Inflammatory macrophage treated with lipopolysaccharide for 4 hours (primary cell): Measurements from ENCODE around the gene B4GALT3.

Experiments used
- DNase-seq: peaks from one replicate; pipeline ENCODE4 v3.0.0-alpha.2; 2020

The B4GALT3 gene

DNA sequence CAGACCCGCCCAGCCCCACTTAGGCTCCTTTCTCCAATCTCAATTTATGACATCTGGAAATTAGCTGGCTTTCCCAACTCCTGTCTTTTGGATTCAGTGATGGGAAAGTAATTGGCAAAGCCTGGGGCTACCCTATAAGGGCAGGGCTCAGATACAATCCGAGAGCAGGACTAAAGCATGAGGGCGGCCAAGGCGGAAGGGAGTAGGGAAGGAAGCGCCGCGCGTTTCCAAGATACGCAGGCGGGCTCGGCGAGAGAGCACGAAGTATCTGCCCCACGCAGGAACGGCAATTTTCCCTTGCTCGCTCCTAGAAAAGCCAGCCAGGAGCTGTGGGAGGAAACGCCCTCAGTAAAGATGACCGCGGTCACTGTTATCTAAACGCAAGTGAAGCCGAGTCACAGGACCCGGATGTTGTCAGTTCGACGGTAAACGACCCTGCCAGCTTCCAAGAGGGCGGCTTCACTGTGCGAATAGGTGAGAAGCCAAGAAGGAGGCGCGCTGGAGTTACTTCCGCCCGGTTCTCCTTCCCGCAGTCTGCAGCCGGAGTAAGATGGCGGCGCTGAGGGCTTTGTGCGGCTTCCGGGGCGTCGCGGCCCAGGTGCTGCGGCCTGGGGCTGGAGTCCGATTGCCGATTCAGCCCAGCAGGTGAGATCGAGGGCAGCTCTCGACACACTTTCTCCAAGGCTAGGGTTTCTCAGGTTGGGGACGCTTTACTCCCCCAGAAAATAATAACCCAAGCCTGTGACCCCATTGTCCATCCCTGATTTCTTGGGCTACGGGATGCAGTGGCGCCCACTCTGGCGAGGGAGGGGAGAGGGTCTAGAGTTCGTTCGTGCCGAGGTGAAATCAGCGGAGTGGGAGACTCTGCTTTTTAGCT, 24.8 kb upstream of the B4GALT3 start, which contains the start of gene NDUFS2:
Gene NDUFS2, plus strand, starts transcription at position 532 of the 877 bp plus-strand sequence. Its CDS starts 19 bp downstream, at position 551.
- DNase-seq: peak; percentile 99

DNA sequence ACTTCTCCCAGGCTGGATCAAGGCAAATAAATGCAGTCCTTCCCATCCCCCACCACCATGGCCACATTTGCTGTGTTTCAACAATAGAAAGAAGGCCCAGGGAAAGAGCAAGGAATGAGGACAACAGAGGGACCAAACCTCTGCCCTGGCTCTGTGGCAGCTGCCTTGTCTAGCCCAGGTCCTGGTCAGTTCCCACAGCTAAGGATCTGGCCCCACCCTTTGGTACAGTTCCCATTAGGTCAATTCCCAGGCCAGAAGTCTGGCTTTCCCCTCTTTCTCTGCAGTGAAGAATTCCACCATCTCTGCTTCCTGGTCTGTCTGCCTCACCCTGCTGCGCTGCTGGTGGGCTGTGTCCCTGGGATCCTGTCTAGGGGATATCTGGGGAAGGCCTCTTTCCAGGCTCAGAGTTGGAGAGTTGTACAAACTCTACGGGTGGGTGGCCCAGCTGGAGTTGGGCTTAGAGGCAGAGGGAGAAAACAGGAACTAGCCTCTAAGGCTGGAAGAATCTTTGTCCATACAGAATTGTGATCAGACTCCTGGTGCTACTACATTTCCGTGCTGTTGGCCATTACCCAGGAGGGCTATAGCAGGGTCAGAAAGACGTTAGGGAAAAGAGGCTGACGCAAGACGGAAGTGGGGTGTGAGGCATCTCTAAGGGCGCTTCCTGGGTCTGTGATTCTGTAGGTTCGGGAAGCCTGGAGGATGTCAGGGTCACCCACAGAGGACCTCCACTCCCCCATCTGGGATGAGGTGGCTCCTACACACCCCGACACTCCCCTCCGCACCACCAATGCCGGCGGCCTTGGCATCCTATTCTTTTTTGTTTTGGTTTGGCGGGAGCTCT, 23.9 kb upstream of the B4GALT3 start:
- peak; percentile 66 for DNase-seq

DNA sequence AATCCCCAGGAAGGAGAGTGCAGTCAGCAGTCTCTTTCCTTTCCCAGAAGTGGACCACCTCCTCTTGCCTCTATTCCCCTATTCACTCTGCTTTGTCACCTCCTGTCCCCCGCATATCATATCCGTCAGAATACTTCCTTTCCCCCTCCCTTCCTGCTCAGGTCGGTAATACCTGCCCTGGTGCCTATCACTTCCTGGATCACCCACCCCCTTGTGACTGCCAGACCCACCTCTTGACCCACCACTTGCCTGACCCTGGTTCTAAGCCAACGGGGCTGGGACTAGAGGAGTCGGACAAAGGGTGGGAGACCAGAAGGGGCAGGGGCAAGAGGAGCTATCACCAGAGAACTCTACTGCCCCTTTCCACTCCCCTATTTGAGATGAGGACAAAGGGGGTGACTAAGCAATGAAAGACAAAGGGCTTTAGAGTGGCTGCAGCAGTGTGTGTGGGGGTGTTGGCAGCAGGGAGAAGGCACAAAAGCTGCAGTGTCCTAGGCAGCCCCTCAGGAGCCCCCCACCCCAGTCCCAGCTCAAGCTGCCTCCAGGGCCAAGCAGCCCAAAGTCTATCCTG, 23.2 kb upstream of the B4GALT3 start:
- no peak for DNase-seq

DNA sequence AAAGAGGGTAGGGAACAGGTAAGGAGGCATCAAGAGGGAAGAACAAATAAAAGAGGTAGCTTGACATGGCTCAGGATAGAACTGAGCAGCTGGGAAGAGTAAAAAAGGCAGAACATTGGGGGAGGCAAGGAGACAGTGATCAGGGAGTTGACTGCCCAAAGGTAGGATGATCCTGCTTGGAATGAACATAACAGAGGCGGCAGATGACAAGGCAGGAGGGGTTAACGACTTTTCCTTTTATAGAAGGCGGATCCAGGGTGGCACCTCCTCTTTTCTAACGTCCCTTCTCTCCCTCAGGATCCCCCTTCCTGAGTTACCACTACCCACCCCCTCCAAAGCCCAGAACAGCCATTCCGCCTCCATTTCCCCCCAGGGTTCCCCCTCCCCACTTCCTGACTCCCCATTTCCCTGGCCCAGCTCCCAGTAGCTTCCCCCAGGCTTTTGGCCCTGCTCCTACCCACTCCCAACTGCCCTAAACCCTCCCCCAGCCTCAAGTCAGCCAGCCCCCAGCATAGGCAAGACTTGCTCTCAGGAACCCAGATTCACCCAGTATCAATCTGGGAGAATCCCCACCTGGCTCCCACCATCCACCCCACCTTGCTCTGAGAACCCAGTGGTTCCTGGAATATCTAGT, 22.3 kb upstream of the B4GALT3 start:
- DNase-seq: no peak

DNA sequence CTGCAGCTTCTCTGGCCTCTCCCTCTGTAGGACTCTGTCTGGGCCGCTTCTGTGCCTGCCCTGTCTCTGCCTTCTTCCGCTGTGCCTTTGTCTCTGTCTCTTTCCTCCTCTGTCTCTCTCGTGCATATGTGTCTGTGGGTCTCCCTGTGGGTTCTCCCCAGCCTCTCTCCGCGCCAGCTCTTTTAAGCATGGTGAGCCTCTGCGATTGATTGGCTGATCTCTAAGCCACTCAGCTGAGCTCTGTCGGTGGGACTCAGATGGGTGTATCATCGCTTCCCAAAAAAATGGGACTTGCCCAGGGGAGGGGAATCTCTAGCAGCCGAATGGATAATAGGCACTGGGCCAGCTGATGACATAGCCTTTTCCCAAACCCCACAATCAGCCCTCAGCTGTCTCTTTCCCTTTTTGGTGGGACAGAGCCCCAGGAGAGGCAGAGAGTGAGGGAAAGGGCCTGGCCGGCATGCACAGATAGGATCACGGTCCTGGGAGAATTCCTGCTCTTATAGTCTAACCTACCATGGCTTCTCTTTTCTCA, 21.7 kb upstream of the B4GALT3 start, which contains the start of gene ADAMTS4:
Gene ADAMTS4, minus strand, starts transcription at position 158 of the 535 bp plus-strand sequence. CDS start 427 bp downstream, outside the sequence.
- DNase-seq: no peak

DNA sequence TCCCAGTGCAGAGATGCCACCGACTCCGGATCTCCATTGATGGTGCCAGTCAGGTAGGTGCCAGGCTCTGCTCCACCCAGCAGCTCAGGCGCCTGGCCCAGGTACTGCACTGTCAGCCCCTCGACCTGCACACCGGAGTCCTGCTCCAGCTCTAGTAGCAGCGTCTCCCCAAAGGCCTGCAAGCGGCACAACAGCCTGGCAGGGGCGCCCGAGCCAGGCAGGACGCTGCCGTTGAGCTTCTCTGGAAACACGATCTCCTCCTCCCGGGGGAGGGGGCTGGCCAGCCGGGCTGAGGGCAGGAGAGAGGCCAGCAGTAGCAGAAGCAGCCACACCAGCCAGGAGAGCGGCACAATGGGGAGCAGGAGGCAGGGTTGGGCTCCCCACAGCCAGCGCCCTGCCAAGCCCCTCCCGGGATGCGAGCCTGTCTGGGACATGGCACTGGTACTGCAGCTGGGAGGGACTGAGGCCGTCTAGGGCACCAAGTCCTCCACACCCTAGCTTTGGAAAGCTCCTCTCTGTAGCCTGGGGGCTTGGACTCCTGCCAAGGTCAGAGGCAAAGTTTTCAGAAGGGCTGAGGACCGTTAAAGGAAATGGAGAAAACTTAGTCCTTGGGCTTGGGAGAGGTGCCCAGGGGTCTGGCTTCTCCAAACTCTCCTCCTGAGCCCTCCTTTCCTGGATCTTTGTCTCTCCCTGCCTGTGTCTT, 21.0 kb upstream of the B4GALT3 start:
- DNase-seq: no peak

DNA sequence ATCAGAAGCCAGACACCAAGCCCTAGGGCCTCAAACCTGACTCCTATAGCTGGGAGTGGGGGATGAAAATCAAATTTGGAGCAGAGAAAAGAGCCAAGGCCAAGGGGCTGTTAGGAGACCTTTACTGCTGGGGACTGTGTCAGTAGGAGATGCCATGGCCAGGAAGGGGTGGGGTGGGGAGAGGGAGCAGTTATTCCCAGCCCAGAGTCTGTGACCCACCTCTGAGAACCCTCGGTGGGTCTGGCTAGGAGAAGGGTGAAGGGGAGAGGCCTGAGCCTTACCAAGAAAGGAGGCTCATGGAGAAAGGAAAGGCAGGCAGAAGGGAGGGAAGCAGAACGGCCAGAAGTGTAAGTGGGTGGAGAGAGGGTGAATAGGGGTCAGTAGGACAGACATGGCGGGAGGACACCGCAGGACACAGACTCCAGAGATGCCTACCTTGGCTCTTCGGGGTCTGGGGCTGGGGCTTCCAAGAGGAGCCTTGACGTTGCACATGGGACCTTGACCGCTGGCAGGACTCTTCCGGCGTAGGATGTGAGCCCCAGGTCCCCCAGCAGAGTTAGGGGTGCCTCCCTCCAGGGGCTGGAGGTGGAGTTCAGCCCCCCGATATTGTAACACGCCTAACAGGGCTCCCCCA, 20.4 kb upstream of the B4GALT3 start:
- DNase-seq: no peak

DNA sequence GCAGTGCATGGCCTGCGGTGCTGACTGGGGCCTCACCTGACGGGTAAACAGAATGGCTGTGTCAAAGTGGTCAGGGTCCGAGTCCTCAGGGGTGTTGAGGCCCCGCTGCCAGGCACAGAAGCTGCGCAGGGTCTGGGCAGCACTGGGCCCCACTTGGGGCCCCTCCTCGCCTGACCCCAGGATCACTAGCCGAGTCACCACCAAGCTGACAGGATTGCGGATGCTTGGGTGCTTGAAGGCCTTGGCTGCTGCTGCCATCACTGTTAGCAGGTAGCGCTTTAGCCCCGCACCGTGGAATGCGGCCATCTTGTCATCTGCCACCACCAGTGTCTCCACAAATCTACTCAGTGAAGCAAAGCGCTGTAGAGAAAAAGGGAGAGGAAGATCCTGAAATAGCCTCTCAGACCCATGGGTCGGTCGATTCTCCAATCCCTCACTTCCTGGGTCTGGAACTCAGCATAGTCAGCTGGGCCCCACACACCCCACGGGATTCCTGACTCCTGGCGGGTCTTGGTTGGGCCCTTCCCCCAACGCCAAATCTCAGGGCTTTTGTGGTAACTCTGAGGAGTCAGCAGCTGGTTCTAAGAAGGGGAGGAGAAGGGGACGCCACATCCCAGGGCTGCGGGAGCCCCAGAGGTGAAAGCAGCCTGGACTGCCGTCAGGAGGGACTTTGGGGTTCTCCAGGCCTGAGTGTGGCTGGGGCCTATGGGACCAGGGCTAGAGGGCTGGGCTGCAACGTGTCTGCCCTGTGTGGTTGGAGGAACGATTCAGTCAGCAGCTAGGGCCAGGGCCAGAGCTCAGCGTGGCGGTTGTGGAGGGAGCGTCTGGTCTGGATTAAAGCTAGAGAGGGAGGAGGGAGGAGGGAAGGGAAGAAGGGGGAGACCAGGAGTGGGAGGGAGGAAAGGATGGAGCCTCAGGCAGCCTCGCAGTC, 19.5 kb upstream of the B4GALT3 start:
- DNase-seq: no peak

DNA sequence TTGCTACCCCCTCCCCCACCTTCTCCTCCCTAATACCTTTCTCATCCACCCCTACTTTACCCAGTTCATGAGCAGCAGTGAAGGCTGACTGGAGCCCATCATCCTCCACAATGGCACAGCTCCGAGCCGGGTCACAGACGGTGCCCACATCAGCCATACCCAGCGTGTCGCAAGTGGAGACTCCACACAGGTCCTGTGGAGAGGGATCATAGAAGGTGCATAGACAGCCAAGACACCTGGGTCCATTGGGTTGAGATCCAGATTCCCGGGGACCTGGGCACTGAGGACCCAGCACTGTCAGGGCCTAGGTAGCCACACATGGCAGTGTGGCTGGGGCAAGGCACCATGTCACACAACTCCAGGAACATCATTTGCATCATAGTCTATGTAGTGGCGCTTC, 18.8 kb upstream of the B4GALT3 start:
- no peak for DNase-seq

DNA sequence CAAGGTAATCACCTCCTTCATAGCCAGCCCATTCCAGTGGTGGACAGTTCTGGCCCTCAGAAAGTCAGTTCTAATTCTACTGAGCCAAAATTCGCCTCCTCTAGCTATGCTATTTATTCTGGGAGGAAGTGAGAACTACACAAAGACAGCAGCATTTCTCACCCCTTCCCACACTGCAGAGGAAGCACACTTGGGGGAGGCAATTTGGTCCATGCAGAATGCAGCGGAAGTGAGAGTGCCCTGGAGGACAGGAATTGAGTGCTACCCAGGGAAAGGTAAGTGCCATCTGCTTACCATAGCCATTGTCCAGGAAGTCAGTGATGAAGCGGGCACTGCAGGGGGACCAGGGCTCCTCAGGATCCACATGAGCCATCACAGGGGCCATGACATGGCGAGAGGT, 17.9 kb upstream of the B4GALT3 start:
- DNase-seq: peak; percentile 78

DNA sequence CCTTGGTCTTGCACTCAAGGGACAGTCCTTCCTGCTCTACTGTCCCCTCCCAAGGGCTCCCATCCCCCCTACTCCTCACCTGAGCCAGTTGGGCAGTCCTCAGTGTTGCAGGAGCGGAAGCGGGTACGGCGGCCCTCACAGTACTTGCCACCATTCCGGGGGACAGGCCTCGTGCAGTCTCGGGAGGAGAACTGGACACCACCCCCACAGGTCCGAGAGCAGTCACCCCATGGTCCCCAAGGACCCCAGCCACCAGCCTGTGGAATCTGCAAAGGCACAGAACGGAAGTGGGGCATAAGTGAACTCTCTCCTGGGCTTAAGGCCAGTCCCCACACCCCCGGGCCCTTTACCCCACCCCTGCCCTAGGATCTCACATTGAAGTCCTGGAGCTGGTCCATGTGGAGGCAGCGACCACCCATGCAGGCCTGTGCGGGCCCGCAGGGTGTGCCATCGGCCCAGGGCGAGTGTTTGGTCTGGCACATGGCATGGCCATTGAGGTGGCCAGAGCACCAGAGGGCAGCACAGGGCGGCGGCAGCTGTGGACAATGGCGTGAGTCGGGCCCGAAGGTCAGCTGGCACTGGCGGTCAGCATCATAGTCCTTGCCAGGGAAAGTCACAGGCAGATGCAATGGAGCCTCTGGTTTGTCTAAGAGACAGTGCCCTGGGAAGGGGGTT, 16.4 kb upstream of the B4GALT3 start:
- DNase-seq: no peak

DNA sequence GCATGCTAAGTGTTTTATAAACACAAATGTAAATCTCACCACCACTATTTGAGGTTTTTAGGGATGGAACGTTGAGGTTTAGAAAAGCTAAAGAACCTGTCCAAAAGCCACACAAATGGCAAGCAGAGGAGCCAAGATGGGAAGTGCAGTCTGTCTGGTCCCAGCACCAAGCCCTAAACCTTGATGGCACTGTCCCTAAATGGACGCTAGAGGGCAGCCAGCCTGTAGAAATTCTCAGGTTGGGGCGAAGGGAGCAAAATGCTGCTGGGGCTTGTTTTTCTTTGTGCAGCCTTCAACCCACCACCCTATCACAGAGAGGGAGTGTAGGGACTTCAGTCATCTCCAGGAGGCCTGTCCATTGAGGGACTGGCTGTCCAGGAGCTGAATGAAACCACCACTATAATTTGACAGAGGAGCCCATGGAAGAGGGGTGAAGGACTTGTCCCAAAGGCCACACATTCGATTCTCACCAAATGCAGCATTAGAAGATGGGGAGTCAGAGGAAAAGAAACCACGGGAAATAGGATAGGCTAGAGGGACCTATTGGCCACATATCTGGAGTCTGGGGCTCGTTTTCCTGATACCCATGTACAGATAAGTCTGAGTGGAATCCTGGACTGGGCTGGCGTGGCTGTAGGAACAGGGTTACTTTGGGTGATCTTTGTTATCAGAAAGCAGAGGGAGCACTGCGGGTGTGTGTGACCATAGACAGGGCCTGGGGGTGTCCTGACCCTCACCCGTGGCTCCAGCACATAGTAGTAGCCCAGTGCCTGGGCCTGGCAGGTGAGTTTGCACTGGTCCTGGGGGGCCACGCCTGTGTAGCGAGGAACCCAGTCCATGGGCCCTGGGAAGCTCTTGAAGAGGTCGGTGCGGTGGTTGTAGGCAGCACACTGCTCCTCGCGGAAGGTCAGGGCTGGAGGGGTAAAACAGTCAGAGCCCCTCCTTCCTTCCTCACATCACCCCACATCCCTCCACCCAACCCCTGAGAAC, 15.5 kb upstream of the B4GALT3 start:
- DNase-seq: peak; percentile 73

DNA sequence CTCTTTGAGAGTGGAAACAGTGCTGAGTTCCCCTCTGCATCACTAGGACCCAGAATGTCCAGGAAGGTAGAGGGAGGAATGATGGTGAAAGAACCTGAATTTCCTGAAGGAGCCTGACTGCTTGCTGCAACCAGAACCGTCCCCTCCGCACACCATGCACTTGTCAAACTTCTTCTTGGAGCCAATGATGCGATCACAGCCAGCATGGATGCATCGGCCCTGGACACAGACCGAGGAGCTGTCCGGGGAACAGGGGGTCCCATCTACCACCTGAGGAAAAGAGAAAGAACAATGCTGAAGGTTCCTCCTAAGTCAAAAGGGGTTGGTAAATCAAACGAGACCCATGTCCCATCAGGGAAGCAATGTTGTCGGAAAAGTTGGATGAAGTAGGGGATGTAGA, 14.7 kb upstream of the B4GALT3 start:
- no peak for DNase-seq

DNA sequence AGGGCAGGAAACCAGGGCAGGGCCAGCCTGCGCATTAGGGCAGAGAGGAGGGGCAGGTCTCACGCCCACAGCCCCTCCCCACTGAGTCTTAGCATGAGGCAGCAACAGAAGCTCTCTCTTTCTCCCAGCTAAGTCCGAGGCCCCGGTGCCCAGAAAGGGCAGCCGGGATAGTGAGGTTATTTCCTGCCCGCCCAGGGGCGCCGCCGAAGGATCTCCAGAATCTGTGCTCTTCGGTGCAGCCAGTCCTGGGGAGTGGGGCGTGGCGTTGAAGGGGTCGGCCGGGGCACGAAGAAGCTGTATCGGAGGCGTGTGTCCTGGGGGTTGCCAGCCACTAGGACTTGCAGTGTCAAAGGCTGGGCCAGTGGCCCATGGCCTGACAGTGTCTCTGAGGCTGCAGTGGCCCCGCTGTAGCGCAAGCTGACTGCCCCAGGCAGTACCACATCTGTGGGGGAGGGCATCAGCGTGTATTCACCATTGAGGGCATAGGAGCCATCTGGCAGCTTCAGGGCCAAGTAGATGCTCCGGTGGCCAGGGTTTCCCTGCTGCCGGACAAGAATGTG, 13.7 kb upstream of the B4GALT3 start:
- DNase-seq: no peak

DNA sequence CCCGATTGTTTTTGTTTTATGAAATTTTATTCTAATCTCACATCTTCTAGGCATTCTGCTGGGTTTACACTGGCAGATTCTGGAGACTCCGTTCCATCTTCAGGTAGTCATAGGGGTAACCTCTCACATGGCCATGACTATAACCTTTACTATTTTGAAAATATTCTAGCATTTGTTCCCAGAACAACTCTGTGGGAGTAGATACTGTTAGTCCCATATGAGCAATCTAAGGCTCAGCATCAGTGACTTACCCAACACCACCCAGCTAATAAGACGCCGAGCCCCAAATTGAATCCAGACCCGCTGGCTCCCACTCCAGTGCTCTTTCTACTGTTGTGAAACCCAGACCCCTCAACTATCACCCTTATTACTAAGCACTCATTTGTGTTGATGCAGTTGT, 11.7 kb upstream of the B4GALT3 start:
- DNase-seq: no peak

DNA sequence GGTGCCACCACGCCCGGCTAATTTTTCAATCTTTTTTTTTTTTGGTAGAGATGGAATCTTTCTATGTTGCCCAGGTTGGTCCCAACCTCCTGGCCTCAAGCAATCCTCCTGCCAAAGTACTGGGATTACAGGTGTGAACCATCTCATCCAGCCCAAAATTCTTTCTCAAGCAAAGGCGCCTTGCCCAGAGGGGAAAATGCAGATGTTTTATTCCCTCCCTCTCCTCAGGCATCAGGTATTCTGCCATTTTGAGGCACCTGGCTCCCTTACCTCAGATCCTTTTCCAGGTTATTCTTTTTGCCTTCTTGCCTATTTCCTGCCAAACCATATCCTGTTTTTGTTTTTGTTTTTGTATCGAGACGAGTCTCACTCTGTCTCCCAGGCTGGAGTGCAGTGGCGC, 11.1 kb upstream of the B4GALT3 start:
- no peak for DNase-seq

DNA sequence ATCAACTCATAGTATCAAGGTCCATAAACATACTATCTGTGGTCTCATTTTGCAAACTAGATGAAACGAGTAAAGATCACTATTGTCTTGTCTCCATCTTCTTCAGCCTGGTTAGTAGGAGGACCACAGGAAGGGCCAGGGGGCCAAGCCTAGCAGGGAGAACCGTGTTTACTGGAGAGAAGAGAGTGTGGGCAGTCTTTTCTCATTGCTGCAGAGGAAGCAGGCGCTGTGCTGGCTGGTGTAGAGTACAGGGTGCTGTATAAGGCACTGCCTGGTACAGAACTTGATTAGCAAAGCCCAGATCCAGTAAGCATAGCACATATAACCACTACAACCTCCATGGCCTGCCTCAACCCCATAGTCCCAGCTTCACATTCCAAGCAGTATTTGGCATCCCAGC, 10.0 kb upstream of the B4GALT3 start:
- DNase-seq: no peak

DNA sequence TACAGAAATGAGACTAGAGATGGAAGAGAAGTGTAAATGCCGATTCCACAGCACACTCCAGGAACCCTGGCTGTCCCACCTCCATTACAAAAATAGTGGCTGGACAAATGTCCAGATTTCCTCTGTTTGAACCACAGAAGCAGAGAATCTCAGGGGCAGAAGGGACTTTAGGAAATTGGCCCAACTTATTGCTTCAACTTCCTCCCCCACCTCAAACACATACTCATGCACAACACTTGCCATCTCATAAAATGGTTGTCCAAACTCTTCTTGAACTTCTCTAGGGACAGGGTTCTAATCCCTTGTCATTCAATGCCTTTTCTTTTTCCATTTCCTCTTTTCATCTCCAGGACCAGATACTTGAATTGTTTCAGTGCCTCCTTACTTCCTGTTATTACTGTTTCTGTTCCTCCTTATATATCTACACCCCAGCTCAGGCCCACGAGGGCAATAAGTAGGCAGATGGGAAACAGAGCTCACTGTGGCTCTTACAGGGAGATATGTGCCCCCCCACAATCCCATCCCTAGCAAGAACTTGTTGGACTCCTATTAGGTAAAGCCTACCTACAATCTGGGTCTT, 8.5 kb upstream of the B4GALT3 start:
- peak; percentile 94 for DNase-seq
